Breast epithelium (tissue), 3 donors: ENCODE data around the gene ADAMTS19.

Experiments used
- CTCF ChIP-seq, 3 donors: fragments of 450-650 bp; IDR thresholded peaks; one replicate each; pipeline ENCODE4 v1.5.1; 2016 to 2017; ENCODE audit warnings: antibody characterized with exemption in 3 of 3, mild to moderate bottlenecking in 3 of 3, moderate library complexity in 3 of 3
- POLR2A ChIP-seq: fragments of 450-650 bp; IDR thresholded peaks from one replicate; pipeline ENCODE4 v1.6.1; 2016; ENCODE audit warnings: antibody characterized with exemption, mild to moderate bottlenecking, moderate library complexity
- POLR2AphosphoS5 ChIP-seq, 3 donors: sonication (generic); formaldehyde crosslinking; IDR thresholded peaks; one replicate each; pipeline ENCODE4 v1.6.1; 2017; ENCODE audit warnings: antibody characterized with exemption in 3 of 3

GRCh38 chr5:129773376-129773775 lies 313.3 kb downstream of the ADAMTS19 start:
- no peak for TF ChIP-seq CTCF (IDR thresholded peaks at IDR 0.05)
- TF ChIP-seq POLR2AphosphoS5 (IDR thresholded peaks at IDR 0.05) = no peak
- no peak for TF ChIP-seq POLR2A
